CD4-positive, alpha-beta T cell treated with Interleukin-6 for 4 hours (primary cell): ENCODE data around the gene GTF3C2.

Source experiments
- DNase-seq: peaks from one replicate; pipeline ENCODE4 v3.0.0-alpha.2; 2020; ENCODE audit warnings: mixed read lengths

GTF3C2 gene

GRCh38 chr2:27356382-27357181 is at the start of gene GTF3C2:
Gene GTF3C2 (minus strand): TSS chr2:27356764. CDS start chr2:27343554, 13,210 bp downstream.
- peak; percentile 92 for DNase-seq

DNA sequence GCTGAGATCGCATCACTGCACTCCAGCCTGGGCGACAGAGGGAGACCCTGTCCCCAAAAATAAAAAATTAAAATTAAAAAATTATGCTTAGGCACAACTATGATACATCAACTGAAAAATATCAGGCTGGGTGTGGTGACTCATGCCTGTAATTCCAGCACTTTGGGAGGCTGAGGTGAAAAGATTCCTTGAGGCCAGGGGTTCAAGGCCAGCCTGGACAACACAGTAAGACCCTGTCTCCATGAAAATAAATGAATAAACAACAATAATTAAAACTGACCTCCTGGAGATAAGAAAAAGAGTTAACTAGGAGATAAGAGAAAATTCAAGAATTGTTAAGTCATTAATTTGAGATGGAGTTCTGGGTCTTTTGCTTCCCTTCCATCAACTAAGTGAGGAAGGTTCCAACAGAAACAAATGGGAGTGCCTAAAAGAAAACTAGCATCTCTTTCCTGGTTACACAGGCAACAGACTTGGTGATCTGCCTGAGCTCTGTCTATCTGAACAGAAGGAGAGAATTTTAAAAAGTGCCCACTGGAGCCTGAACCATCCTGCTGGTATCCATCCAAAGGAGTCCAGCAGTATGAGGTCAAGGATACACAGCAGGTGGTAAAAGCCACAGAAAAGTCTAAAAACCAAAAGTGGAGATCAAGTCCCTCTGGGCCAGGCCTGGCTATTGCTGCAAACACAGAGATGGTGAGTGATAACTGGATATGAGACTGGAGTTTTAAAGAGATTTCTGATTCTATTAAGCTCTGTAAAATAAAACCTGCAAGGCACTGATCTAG is 44.0 kb upstream of the GTF3C2 start:
- DNase-seq, result no peak

DNA sequence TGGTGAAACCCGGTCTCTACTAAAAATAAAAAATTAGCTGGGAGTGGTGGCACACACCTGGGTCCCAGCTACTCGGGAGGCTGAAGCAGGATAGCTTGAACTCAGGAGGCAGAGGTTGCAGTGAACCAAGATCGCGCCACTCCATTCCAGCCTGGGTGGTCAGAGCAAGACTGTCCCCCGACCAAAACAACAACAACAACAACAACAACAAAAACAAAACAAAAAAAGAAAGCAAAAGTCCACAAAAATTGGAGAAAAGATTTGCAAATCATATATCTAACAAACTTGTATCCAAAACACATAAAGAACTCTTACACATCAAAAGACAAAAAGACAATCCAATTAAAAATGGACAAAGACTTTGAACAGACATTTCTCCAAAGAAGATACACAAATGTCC is 42.4 kb upstream of the GTF3C2 start:
- no peak for DNase-seq

- no peak for DNase-seq
These were observed 36.7 kb upstream of the GTF3C2 start for GRCh38 chr2:27393225-27393624.

- DNase-seq, result no peak
These were observed 34.5 kb upstream of the GTF3C2 start for GRCh38 chr2:27390822-27391679.

GRCh38 chr2:27381577-27382181 is 25.1 kb upstream of the GTF3C2 start:
- no peak for DNase-seq

DNA sequence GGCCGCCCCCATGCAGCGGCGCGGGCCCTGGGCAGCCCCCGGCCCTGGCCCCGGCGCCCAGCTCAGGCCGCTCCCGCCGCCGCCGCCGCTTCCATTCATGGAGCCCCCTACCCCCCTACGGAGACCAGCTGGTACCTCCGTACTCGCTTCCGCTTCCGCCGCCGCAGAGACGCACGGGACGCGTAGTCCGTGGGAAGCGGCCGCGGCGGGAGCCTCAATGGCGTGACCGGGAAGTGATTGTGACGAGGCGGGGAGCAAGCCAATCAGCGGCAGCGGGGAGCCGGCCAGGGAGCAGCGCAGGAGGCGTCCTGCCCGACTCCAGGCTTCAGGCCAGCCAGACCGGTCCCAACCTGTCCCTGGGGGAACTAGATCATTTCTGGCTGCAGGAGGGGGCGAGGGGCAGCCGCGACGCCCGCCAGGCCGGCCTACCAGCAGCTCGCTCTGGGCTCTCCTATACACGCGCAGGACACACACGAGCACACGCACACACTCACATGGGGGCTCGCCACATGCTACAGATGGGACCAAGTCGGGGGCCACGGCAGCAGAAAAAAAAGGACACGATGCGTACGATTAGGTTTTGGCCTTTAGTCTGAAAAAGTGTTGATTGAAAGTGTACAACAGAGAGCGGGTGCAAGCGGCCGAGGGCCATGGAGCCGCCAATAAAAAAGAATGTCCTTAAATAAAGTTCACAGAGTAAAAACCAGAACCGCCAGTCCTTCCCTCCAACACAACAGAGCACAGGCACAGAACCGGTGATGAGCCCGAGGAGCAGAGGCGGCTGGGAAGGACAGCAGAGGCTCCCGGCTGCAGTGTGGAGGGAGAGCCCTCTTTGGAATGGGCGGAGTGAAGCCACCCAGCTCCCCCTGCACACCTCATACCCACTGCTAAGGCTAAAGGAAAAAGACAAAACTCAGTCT is 24.3 kb upstream of the GTF3C2 start, which contains the start of gene ZNF513:
Gene ZNF513 (minus strand): TSS at position 109 of the 920 bp plus-strand sequence. CDS start 208 bp downstream, outside the sequence.
- peak; percentile 92 for DNase-seq

GRCh38 chr2:27379836-27380625 is 23.5 kb upstream of the GTF3C2 start:
- DNase-seq, result peak; percentile 61

DNA sequence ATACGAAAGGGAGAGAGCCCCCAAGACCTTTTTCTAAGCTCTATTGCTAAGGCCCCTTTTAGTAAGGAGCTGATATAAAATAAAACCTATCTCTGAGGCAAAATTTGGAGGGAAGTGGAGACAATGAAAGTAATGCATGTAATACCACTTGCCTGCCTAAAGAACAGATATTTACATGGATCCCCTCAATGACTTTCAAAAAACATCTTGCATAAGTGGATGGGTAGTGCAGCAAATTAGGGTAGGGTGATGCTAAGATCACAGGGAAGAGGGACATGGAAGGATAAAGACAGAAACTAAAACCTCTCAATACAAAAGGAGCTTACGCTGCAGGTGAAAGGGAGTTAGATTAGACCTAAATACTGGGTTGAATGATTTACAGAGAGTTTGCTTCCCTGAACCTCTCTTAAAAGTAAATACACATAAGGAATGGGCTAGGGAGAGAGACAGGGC is 22.8 kb upstream of the GTF3C2 start:
- no peak for DNase-seq

DNA sequence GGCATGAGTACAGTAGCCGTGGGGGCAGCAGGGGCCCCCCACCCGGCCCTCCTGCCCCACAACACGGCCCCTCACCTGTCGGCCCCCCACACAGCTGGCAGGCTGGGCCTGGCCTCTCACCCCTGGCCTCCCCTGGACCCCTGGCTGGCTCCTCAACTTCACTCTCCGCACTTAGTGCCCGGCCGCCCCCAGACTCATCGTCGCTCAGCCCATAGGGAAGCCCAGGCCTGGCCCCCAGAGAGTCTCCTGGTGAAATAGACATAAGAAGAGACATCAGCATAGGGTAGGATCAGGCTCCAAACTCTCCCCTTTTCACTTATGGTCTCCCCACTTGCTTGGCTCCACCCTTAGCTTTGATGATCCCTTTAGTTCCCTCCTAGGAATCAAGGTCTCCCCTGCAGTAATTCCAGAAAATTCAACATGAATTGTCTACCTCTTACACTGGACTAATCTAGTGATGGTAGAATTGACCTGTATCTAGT is 22.3 kb upstream of the GTF3C2 start:
- no peak for DNase-seq

DNA sequence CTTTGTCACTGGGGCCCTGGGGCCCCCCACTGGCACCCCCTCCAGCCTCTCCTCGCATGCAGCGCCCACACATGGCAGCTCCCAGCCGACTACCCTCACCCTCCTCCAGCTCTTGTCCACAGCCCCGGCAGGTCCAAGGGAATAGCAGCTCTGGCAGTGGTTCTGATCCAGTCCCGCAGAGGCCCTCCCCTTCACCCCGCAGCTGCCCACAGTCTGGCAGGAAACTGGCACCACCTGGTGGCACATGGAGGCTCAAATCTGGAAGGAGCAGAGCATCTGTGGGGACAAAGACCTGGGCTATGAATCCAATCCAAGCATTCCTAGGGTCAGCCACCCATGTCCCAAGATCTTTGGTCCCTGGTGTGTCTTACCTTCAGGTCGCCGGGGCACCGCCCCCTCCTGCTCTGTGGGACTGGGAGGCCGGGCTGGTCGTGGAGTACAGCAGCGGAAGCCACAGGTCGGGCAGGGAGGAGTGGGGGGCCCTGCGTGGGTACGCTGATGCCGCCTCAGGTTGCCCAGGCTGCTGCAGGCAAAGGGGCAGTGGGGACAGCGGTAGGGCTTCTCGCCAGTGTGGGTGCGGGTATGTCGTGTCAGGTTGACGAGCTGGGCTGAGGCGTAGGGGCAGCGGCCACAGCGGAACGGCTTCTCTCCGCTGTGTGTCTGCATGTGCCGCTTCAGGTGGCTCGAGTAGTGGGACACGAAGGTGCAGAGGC is 21.7 kb upstream of the GTF3C2 start:
- peak; percentile 15 for DNase-seq

GRCh38 chr2:27377618-27378095 is 21.1 kb upstream of the GTF3C2 start:
- no peak for DNase-seq

- no peak for DNase-seq
These were observed 20.5 kb upstream of the GTF3C2 start for GRCh38 chr2:27376866-27377617.

GRCh38 chr2:27376151-27376865 is 19.7 kb upstream of the GTF3C2 start:
- DNase-seq, result no peak

DNA sequence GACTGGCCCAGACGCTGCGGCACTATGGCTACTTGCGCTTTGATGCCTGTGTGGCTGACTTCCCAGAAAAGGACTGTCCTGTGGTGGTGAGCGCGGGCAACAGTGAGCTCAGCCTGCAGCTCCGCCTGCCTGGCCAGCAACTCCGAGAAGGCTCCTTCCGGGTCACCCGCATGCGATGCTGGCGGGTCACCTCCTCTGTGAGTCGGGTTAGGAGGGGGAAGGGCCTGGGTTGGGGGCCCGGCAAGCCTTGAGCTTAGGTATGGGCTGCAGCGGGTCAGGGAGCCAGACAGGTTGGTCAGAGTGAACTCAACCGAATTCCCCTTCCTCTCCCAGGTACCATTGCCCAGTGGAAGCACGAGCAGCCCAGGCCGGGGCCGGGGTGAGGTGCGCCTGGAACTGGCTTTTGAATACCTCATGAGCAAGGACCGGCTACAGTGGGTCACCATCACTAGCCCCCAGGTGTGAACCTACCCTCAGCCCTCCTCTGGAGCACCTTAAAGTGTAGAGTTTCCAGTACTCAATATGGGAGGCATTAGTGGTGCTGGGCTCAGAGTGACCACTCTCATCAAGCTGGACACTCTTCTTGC is 19.0 kb upstream of the GTF3C2 start:
- no peak for DNase-seq

- DNase-seq, result no peak
These were observed 17.0 kb upstream of the GTF3C2 start for GRCh38 chr2:27373567-27373966.

DNA sequence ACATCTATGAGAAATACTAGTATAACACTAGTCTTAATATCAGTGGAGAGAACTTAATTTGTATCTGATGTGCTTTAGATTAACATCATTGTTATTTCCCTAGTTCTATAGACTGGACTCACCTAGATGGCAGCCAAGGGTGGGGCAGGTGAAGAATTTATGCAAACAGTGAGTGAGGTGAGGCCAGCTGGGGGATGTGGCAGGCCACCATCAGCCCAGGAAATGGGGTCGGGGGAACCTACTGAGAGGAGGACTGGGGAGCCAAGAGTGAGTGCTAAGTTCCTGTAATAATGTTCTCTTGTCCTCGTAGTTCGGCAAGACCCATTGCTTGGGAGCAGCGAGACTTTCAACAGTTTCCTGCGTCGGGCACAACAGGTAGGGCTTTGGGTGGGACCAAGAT is 16.4 kb upstream of the GTF3C2 start:
- no peak for DNase-seq
